GM19324 (cell line): ENCODE results near the gene ENSA.
"Not testable (repeated sequence)": the region's sequence is repeated elsewhere in the genome, so short reads cannot be mapped to it uniquely, and the experiment has no call there.

Source experiments
- ATAC-seq: cut with Tn5 transposase; IDR thresholded peaks from one replicate; pipeline ENCODE4 v1.9.1; 2021; ENCODE audit warnings: mild to moderate bottlenecking, moderate library complexity; ENCODE audit not compliant: unreplicated experiment, low FRiP score

Gene ENSA

DNA sequence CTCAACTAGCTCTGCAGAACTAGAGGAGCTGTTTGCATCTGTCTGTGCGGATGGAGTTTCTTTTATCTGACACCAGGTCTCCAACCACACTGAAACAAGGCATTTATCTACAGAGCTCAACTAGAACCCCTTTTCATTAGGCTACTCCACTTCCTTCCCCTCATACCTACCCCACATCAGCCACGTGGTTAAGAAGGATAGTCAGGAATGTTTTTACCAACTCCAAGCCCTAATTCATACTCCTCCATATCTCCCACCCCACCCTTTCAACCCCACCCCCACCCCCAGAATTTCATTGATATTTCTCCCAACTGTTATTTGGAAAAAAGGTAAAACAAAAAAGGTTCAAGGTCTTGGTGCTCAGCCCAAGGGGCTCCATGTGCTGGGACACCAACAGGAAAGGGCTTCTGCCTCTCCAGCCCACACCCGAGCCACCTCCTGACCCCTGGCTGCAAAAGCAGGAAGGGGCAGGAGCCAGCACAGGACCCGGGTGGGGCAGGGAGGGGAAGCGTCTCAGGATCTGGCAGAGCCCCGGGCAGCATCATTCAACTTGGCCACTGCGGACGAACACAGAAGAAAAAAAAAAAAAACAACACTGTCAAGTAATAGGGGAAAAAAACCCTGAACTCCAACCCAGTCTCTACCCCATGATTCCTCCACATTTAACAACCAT is 7.0 kb downstream of the ENSA start:
- ATAC-seq = no peak

- no peak for ATAC-seq
Measured at GRCh38 chr1:150621497-150622302, 7.7 kb downstream of the ENSA start.

GRCh38 chr1:150620919-150621318 is 8.5 kb downstream of the ENSA start:
- no peak for ATAC-seq

DNA sequence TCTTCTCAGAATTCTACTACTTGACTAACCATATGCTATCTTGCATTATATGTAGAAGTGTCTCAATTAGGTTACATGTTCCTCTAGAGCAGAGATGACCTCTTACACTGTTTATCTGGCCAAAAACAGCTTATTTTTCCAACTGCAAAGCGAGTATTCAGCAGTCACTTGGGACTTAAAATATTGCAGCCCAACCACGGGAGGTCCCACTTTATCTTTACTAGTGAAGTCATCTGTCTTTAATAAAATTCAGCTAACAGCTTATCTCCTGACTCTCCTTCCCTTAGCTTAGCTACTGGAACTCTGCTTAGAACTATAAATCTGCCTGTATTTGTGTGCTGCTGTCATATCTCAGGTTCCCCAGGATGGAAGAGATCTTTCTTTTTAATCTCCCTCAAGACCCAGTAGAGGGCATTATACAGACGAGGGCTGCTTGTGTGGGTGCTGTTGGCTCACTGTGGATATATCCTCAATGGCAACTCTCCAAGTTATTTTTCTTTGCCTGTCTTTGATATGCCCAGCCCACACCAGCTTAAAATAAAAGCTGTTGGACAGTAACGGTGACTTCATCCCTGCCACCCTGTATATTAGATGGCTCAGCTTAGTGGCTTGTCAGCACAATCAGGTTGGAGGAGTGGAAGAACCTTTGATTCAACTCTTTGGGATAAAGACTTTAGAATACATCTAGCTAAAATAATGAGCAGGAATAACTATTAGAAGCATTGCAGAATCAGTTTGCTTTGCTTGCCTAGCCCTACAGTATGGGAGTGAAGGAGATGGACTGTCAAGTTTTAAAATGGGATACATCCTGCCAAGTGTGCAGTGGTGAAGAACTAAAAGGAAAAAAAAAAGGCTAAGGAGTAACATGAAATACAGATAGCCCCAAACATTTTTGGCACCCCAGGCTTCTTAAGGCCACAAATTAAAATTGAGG is 9.6 kb downstream of the ENSA start:
- ATAC-seq = no peak

GRCh38 chr1:150615346-150616201 is 13.8 kb downstream of the ENSA start:
- no peak for ATAC-seq

DNA sequence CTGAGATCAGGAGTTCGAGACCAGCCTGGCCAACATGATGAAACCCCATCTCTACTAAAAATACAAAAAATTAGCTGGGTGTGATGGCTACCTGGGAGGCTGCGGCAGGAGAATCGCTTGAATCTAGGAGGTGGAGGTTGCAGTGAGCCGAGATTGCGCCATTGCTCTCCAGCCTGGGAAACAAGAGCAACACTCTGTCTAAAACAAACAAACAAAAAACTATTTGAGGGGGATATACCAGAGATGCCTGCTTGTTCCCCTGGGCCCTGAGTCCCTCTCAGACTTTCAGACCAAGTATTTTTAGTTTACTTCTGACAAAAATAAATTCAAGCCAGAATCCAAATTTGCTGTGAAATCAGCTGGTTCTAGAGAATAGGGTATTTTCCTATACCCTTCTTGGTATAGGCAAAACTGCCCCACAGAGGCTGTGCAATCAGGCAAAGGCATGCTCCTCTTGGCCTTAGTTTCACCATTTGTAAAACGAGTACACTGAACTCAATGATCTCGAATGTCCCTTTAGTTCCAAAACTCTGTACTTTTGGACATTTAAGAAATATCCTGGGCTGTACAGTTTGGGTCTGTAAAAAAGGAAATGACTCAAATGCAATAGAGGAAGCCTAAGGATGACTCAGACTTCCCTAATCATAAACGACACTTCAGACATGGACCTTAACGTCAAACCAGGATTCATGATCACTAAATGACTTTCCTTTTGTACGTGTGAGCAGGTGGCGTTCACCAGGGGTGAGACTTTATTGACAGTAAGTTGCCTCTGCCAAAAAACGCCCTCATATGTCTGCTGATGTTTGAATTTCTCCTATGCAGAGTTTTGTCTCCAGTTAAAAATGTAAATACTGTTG is 16.1 kb downstream of the ENSA start:
- no peak for ATAC-seq

- peak; percentile 7 for ATAC-seq
Measured at GRCh38 chr1:150612014-150612345, 17.4 kb downstream of the ENSA start.

DNA sequence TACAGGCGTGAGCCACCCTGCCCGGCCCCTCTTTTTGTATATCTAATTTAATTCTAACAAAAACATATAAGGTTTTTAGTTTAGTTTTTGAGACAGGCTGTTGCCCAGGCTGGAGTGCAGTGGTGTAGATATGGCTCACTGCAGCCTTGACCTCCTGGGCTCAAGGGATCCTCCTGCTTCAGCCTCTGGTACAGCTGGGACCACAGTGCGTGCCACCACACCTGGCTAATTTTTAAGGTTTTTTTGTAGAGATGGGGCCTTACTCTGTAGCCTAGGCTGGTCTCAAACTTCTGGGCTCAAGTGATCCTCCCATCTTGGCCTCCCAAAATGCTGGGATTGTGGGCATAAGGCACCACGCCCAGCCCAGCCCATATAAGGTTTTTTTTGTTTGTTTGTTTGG is 18.8 kb downstream of the ENSA start:
- no peak for ATAC-seq

DNA sequence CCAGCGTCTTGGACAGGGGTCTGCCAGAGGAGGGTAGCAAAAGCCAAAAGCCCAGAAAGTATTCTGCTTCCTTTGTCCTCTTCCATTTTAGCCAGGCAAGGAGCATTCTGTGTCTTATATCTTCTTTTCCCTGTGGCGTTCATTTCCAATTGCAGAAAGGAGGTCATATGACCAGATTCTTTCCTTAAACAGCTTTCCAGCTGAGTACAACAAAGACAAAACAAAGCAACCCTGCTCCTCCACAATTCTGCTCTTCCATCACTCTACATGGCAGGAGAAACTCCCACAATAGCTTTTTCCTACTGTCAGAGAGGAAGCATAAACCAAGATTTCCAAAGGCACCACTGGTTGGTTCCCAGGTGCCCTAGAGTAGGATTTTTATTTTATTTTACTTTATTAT is 19.7 kb downstream of the ENSA start:
- ATAC-seq = no peak

DNA sequence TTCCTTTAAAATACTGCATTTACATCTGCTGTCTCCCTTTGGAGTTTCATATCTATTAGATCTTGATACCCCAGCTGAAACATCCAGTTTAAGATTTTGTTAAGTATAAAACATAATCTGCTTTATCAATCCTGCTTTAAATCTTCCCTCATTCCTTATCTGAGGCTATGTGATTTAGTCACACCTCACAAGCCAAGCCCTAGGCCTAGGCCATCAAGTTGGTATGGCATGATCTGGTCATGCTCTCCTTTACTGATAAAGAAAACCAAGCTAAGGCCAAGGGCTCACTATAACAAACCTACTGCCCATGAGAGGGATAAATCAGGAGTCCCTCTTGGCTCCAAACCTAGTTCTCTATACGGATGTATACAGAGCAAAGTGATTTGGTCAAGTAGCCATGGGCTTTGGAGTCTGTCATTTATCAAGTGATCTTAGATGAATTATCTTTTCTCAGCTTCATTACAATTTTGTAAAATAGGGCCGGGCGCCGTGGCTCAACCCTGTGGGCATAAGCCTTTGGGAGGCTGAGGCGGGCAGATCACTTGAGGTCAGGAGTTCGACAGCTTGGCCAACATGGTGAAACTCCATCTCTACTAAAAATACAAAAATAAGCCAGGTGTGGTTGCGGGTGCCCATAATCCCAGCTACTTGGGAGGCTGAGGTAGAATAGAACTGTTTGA is 22.8 kb downstream of the ENSA start:
- no peak for ATAC-seq

- not testable (repeated sequence) for ATAC-seq
Measured at GRCh38 chr1:150605451-150605731, 24.0 kb downstream of the ENSA start.

DNA sequence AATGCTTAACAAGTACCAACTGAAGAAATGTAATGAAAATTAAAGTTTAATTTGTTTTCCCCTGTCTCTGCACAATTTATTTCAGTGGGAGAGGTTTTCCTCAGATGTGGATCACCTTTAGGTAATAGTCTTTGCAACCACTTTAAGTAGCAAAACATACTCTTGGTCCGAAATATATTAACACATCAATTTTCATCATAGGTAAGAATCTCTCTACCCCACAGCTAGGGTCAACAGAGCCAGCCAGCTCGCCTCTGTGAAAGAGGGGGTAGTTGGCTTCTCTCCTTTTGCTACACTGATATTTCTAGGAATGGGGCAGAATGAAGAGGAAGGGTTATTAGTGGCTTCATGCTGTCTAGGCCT is 25.2 kb downstream of the ENSA start:
- no peak for ATAC-seq

GRCh38 chr1:150603711-150604110 is 25.7 kb downstream of the ENSA start:
- no peak for ATAC-seq

DNA sequence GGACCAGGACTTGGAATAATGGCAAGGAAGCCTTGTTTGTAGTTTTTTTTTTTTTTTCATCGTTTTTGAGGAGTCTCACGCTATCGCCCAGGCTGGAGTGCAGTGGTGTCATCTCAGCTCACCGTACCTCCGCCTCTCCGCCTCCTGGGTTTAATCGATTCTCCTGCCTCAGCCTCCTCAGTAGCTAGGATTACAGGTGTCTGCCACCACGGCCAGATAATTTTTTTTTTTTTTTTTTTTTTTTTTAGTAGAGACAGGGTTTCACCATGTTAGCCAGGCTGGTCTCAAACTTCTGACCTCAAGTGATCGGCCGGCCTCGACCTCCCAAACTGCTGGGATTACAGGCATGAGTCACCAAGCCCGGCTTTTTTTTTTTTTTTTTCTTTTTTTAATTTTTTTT is 27.0 kb downstream of the ENSA start:
- not testable (repeated sequence) for ATAC-seq

DNA sequence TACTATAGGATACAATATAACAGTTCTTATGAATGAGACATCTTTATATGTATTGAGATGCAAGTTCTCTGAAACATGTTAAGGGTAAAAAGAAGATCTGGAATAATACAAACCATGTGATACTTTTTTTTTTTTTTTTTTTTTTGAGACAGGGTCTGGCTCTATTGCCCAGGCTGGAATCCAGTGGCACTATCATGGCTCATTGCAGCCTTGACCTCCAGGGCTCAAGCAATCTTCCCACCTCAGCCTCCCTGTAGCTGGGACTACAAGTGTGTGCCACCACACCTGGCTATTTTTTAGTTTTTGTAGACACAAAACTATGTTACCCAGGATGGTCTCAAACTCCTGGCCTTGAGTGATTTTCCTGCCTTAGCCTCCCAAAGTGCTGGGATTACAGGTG is 27.9 kb downstream of the ENSA start:
- no peak for ATAC-seq

DNA sequence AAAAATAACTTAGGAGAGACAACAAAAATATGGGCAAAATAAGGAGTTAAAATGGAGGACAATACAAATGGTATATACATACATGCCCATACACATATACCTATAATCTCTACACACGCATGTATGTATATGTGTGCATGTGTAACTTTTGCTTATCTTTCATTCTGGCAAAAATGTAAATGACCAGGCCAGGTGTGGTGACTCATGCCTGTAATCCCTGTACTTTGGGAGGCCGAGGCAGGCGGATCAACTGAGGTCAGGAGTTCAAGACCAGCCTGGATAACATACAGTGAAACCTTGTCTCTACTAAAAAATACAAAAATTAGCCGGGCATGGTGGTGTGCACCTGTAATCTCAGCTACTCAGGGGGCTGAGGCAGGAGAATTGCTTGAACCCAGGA is 31.1 kb downstream of the ENSA start:
- ATAC-seq = not testable (repeated sequence)

GRCh38 chr1:150596976-150597375 is 32.4 kb downstream of the ENSA start:
- no peak for ATAC-seq

- ATAC-seq = no peak
Measured at GRCh38 chr1:150596095-150596892, 33.1 kb downstream of the ENSA start.
